SK-N-SH (cell line): ENCODE measurements around the gene NTNG1. TPM values are rescaled to one million over a fixed set of nuclear protein-coding genes. Genes with fewer than 3 reads are reported as not detected.

ENCODE experiments used
- CTCF ChIA-PET: fragments of 300-600, 350-600 bp; formaldehyde crosslinking; extraction: SDS; loops from one replicate; lab custom pipeline; 2021; lab: Yijun Ruan, JAX
- POLR2A ChIA-PET: fragments of 350-600 bp; sonication (Branson Sonifier 250); formaldehyde crosslinking; extraction: SDS; loops from one replicate; lab custom pipeline; 2020; ENCODE audit warnings: antibody characterized with exemption, inconsistent platforms; lab: Yijun Ruan, JAX
- DNase-seq: peaks from one replicate; pipeline ENCODE4 v3.0.0; 2012
- H2AFZ ChIP-seq: fragments of 200-600 bp; sonication (generic); 2 replicates; pipeline ENCODE4 v1.8.1; 2016; ENCODE audit warnings: antibody characterized with exemption, mild to moderate bottlenecking, low read depth
- H3F3A ChIP-seq: fragments of 200-600 bp; sonication (generic); replicated peaks from 2 replicates; pipeline ENCODE3; 2016; ENCODE audit warnings: antibody characterized with exemption, mild to moderate bottlenecking; ENCODE audit not compliant: insufficient read depth
- H3K27ac ChIP-seq, 2 experiments: fragments of 200-500 bp in 1 of 2; fragments of 200-600 bp in 1 of 2; sonication (Bioruptor generic) in 1 of 2; sonication (generic), shearing (Covaris generic) in 1 of 2; 2 replicates each; pipeline versions ENCODE4 v1.5.1 to v1.6.1; 2014 to 2016; ENCODE audit warnings: low read depth in 2 of 2, inconsistent platforms in 1 of 2, low read length in 1 of 2, mild to moderate bottlenecking in 1 of 2, mixed read lengths in 1 of 2
- H3K27me3 ChIP-seq: fragments of 200-600 bp; sonication (generic), shearing (Covaris generic); 2 replicates; pipeline ENCODE4 v1.6.1; 2016; ENCODE audit warnings: mixed run types; ENCODE audit not compliant: insufficient read depth
- H3K36me3 ChIP-seq, 2 experiments: fragments of 200-500 bp in 1 of 2; fragments of 200-600 bp in 1 of 2; sonication (Bioruptor generic) in 1 of 2; sonication (generic) in 1 of 2; replicated peaks in 1 of 2; 2 replicates each; pipeline versions ENCODE3 to v1.5.1; 2014 to 2016; ENCODE audit warnings: low read length in 1 of 2, mild to moderate bottlenecking in 1 of 2; ENCODE audit not compliant: insufficient read depth in 2 of 2, control insufficient read depth in 1 of 2
- H3K4me1 ChIP-seq, 2 experiments: fragments of 200-500 bp in 1 of 2; fragments of 200-600 bp in 1 of 2; sonication (Bioruptor generic) in 1 of 2; sonication (generic), shearing (Covaris generic) in 1 of 2; 2 replicates each; pipeline versions ENCODE4 v1.5.1 to v1.6.1; 2014 to 2016; ENCODE audit warnings: low read depth in 1 of 2, low read length in 1 of 2, mixed run types in 1 of 2; ENCODE audit not compliant: insufficient read depth in 2 of 2, control insufficient read depth in 1 of 2
- H3K4me2 ChIP-seq: fragments of 200-600 bp; sonication (generic), shearing (Covaris generic); 2 replicates; pipeline ENCODE4 v1.6.1; 2017; ENCODE audit warnings: mixed run types
- H3K4me3 ChIP-seq, 2 experiments: fragments of 200-500 bp in 1 of 2; fragments of 200-600 bp in 1 of 2; sonication (Bioruptor generic) in 1 of 2; sonication (generic), shearing (Covaris generic) in 1 of 2; 2 replicates each; pipeline versions ENCODE4 v1.5.1 to v1.8.1; 2014 to 2016; ENCODE audit warnings: low read depth in 2 of 2, inconsistent platforms in 1 of 2, low read length in 1 of 2, mild to moderate bottlenecking in 1 of 2, mixed read lengths in 1 of 2, moderate library complexity in 1 of 2
- H3K79me2 ChIP-seq: fragments of 200-600 bp; sonication (generic); 2 replicates; pipeline ENCODE4 v1.8.1; 2017; ENCODE audit warnings: mild to moderate bottlenecking; ENCODE audit not compliant: insufficient read depth
- H3K9ac ChIP-seq: fragments of 200-600 bp; sonication (generic); 2 replicates; pipeline ENCODE4 v1.6.1; 2017; ENCODE audit warnings: mixed run types
- H3K9me2 ChIP-seq: fragments of 200-600 bp; sonication (generic); 2 replicates; pipeline ENCODE4 v1.6.1; 2017; ENCODE audit warnings: mixed run types
- H3K9me3 ChIP-seq: fragments of 200-600 bp; sonication (generic); 2 replicates; pipeline ENCODE4 v1.6.1; 2017; ENCODE audit warnings: mixed run types, mild to moderate bottlenecking, moderate library complexity
- H4K20me1 ChIP-seq: fragments of 200-600 bp; sonication (generic); 2 replicates; pipeline ENCODE4 v1.6.1; 2017; ENCODE audit warnings: mild to moderate bottlenecking, mixed run types; ENCODE audit not compliant: insufficient read depth
- ELF1 ChIP-seq: IDR thresholded peaks from 2 replicates; pipeline ENCODE4 v1.4.0; 2012
- FOSL2 ChIP-seq: IDR thresholded peaks from 2 replicates; pipeline ENCODE4 v1.4.0; 2012; ENCODE audit warnings: low read depth, mild to moderate bottlenecking, moderate library complexity, borderline replicate concordance
- RFX5 ChIP-seq: IDR thresholded peaks from 2 replicates; pipeline ENCODE4 v1.6.1; 2012; ENCODE audit warnings: mild to moderate bottlenecking, improper control_type of control experiment, low read length
- WGBS: methylation state at CpG from one replicate; pipeline ENCODE4 v1.1.6; 2017; ENCODE audit warnings: low lambda C conversion rate; 5-methylcytosine and 5-hydroxymethylcytosine counted together
- polyA plus RNA-seq, 3 experiments: library from polyadenylated mRNA; depleted of rRNA; stranded (reverse); fragments of >200 nt; gene quantifications; 2 replicates each; pipeline ENCODE4 v1.2.3, GENCODE V29; 2012
- TF ChIP-seq, protein P1 (sequence below): IDR thresholded peaks from 2 replicates; pipeline ENCODE4 v1.6.1; 2012; ENCODE audit warnings: mild to moderate bottlenecking, low read depth, low read length, moderate library complexity
- TF ChIP-seq, protein P2 (sequence below): fragments of 150-350 bp; IDR thresholded peaks from 2 replicates; pipeline ENCODE4 v1.6.1; 2016; ENCODE audit warnings: mild to moderate bottlenecking, low read depth, low read length
- TF ChIP-seq, protein P3 (sequence below): fragments of 150-350 bp; IDR thresholded peaks from 2 replicates; pipeline ENCODE4 v1.6.1; 2017; ENCODE audit warnings: antibody characterized with exemption, low read length, low read depth, borderline replicate concordance

Gene NTNG1
- polyA plus RNA-seq, 1 of the 3 experiments (the other 2 are of a cell fraction): 0.03 TPM

DNA sequence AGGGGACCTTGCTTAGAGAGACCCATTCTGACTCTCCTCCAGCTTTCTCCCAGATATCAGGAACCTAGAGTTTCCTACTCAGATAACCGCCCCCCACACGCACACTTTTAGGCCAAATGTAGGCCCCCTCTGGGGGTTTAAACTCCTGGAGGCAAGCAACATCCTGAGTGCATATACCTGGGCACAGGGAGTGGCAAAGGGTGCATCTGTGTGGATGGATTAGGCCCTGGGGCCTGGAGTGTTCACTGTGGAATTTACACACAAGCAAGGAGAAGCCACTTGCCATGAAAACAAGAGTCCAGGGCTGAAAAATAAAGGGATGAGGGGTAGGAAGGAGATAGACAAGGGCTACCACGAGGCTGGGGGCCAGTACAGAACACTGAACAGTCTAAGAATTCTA is 343.1 kb downstream of the NTNG1 start (continued):
- TF ChIP-seq, protein P1, sequence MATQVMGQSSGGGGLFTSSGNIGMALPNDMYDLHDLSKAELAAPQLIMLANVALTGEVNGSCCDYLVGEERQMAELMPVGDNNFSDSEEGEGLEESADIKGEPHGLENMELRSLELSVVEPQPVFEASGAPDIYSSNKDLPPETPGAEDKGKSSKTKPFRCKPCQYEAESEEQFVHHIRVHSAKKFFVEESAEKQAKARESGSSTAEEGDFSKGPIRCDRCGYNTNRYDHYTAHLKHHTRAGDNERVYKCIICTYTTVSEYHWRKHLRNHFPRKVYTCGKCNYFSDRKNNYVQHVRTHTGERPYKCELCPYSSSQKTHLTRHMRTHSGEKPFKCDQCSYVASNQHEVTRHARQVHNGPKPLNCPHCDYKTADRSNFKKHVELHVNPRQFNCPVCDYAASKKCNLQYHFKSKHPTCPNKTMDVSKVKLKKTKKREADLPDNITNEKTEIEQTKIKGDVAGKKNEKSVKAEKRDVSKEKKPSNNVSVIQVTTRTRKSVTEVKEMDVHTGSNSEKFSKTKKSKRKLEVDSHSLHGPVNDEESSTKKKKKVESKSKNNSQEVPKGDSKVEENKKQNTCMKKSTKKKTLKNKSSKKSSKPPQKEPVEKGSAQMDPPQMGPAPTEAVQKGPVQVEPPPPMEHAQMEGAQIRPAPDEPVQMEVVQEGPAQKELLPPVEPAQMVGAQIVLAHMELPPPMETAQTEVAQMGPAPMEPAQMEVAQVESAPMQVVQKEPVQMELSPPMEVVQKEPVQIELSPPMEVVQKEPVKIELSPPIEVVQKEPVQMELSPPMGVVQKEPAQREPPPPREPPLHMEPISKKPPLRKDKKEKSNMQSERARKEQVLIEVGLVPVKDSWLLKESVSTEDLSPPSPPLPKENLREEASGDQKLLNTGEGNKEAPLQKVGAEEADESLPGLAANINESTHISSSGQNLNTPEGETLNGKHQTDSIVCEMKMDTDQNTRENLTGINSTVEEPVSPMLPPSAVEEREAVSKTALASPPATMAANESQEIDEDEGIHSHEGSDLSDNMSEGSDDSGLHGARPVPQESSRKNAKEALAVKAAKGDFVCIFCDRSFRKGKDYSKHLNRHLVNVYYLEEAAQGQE: no peak
- TF ChIP-seq RFX5: no peak

- CTCF ChIA-PET: interaction anchor here (1.2 to 2.5 kb wide), 3 partner anchors 9 to 50 kb away, joined by 3 to 7 read pairs (median 3); no protein-coding TSS in a partner anchor
- Histone ChIP-seq H3K79me2 (no peaks in the 10 kb centered on the region), H3K4me3 (no peak overlapping the region), H3K9ac (no peak overlapping the region), H3K27ac (no peak overlapping the region), H3F3A (no peaks in the 10 kb centered on the region), H2AFZ (no peak overlapping the region), H3K4me1 (no peaks in the 10 kb centered on the region; a peak in 1 of 4 replicates), H3K9me3 (no peaks in the 10 kb centered on the region), H3K27me3 (no peaks in the 10 kb centered on the region), H4K20me1 (no peaks in the 10 kb centered on the region), H3K36me3 (no peaks in the 10 kb centered on the region), H3K4me2 (no peak overlapping the region), H3K9me2 (no peaks in the 10 kb centered on the region)
- DNase-seq: no peak
- TF ChIP-seq, protein P2, sequence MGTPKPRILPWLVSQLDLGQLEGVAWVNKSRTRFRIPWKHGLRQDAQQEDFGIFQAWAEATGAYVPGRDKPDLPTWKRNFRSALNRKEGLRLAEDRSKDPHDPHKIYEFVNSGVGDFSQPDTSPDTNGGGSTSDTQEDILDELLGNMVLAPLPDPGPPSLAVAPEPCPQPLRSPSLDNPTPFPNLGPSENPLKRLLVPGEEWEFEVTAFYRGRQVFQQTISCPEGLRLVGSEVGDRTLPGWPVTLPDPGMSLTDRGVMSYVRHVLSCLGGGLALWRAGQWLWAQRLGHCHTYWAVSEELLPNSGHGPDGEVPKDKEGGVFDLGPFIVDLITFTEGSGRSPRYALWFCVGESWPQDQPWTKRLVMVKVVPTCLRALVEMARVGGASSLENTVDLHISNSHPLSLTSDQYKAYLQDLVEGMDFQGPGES: no peak
- TF ChIP-seq ELF1: no peak
- TF ChIP-seq, protein P1: no peak
- TF ChIP-seq FOSL2: no peak
- TF ChIP-seq, protein P3, sequence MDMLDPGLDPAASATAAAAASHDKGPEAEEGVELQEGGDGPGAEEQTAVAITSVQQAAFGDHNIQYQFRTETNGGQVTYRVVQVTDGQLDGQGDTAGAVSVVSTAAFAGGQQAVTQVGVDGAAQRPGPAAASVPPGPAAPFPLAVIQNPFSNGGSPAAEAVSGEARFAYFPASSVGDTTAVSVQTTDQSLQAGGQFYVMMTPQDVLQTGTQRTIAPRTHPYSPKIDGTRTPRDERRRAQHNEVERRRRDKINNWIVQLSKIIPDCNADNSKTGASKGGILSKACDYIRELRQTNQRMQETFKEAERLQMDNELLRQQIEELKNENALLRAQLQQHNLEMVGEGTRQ: no peak
- POLR2A ChIA-PET: no interaction called here
- WGBS: 27% methylated on average over 3 of the region's 3 CpGs
These were observed 345.5 kb downstream of the NTNG1 start for GRCh38 chr1:107486349-107486748.
